H1 (cell line): ENCODE data around the gene PSKH1. TPM values are rescaled to one million over a fixed set of nuclear protein-coding genes. Genes with fewer than 3 reads are reported as not detected.

Source experiments
- CTCF ChIA-PET: fragments of 300-600 bp; sonication (Branson Sonifier 250); formaldehyde crosslinking; loops from one replicate; lab custom pipeline; 2021; ENCODE audit not compliant: partially characterized antibody; lab: Charles Lee
- POLR2A ChIA-PET: fragments of 300-600 bp; sonication (Branson Sonifier 250); formaldehyde crosslinking; loops from one replicate; lab custom pipeline; 2021; ENCODE audit warnings: inconsistent platforms; ENCODE audit not compliant: partially characterized antibody; lab: Charles Lee
- DNase-seq, 2 experiments: peaks; one replicate each; pipeline versions ENCODE4 v3.0.0 to v3.0.0-alpha.2; 2010 to 2022; ENCODE audit warnings: low spot score in 2 of 2, low read depth in 1 of 2, mixed read lengths in 1 of 2
- FAIRE-seq: peaks from 2 replicates; lab custom pipeline; 2011; peaks lifted over from hg19 to GRCh38; lab: Jason Lieb, UNC
- H2AFZ ChIP-seq: 2 replicates; pipeline ENCODE4 v1.8.1; 2012; ENCODE audit warnings: low read length, inconsistent platforms
- H2AK5ac ChIP-seq: 2 replicates; pipeline ENCODE4 v1.6.1; 2013; ENCODE audit warnings: low read depth, low read length
- H2BK120ac ChIP-seq: replicated peaks from 2 replicates; pipeline ENCODE3; 2013; ENCODE audit warnings: low read depth, low read length, inconsistent platforms
- H2BK12ac ChIP-seq: 2 replicates; pipeline ENCODE4 v1.6.1; 2013; ENCODE audit warnings: low read depth, low read length
- H2BK15ac ChIP-seq: 2 replicates; pipeline ENCODE4 v1.6.1; 2013; ENCODE audit warnings: low read length
- H2BK20ac ChIP-seq: 2 replicates; pipeline ENCODE4 v1.6.1; 2013; ENCODE audit warnings: low read length
- H2BK5ac ChIP-seq: 2 replicates; pipeline ENCODE4 v1.6.1; 2013; ENCODE audit warnings: low read depth, low read length
- H3K14ac ChIP-seq: 2 replicates; pipeline ENCODE4 v1.6.1; 2013; ENCODE audit warnings: inconsistent platforms; ENCODE audit not compliant: insufficient read length
- H3K18ac ChIP-seq: 2 replicates; pipeline ENCODE4 v1.6.1; 2013; ENCODE audit warnings: low read length; ENCODE audit errors: extremely low read depth
- H3K23ac ChIP-seq: 2 replicates; pipeline ENCODE4 v1.6.1; 2013; ENCODE audit warnings: inconsistent platforms; ENCODE audit not compliant: insufficient read length
- H3K23me2 ChIP-seq: 2 replicates; pipeline ENCODE4 v1.6.1; 2013; ENCODE audit warnings: low read depth, low read length
- H3K27ac ChIP-seq: 2 replicates; pipeline ENCODE4 v1.6.1; 2011; ENCODE audit warnings: low read depth, low read length, inconsistent platforms
- H3K27me3 ChIP-seq, 4 experiments: replicated peaks in 1 of 4; 1 replicate in 1 of 4; 2 replicates in 3 of 4; pipeline versions ENCODE4 v1.6.1 to v1.8.1; 2011 to 2013; ENCODE audit warnings: low read length in 3 of 4, mild to moderate bottlenecking in 3 of 4, inconsistent platforms in 2 of 4, mixed read lengths in 2 of 4, moderate library complexity in 1 of 4; ENCODE audit not compliant: control insufficient read depth in 3 of 4, insufficient read depth in 3 of 4; ENCODE audit errors: extremely low read depth in 1 of 4
- H3K36me3 ChIP-seq, 4 experiments: 2 replicates each; pipeline versions ENCODE4 v1.6.1 to v1.8.1; 2011 to 2013; ENCODE audit warnings: mild to moderate bottlenecking in 4 of 4, low read length in 3 of 4, moderate library complexity in 2 of 4, control low read depth in 1 of 4, inconsistent platforms in 1 of 4; ENCODE audit not compliant: insufficient read depth in 4 of 4, control insufficient read depth in 2 of 4
- H3K4ac ChIP-seq: replicated peaks from 2 replicates; pipeline ENCODE3; 2013; ENCODE audit warnings: low read length, low read depth, mixed read lengths, inconsistent platforms; ENCODE audit not compliant: insufficient read length
- H3K4me1 ChIP-seq, 4 experiments: replicated peaks in 1 of 4; 1 replicate in 1 of 4; 2 replicates in 3 of 4; pipeline versions ENCODE4 v1.6.1 to v1.8.1; 2011 to 2013; ENCODE audit warnings: low read length in 3 of 4, inconsistent platforms in 2 of 4, mixed read lengths in 1 of 4; ENCODE audit not compliant: insufficient read depth in 4 of 4, control insufficient read depth in 3 of 4
- H3K4me2 ChIP-seq, 2 experiments: 2 replicates each; pipeline versions ENCODE4 v1.6.1 to v1.8.1; 2011 to 2013; ENCODE audit warnings: low read depth in 2 of 2, low read length in 2 of 2, control low read depth in 1 of 2, inconsistent platforms in 1 of 2, mild to moderate bottlenecking in 1 of 2; ENCODE audit not compliant: insufficient read depth in 1 of 2
- H3K4me3 ChIP-seq, 4 experiments: fragments of 200-600, 300-600 bp in 1 of 4; sonication (generic), shearing (Covaris generic), sonication (Bioruptor Twin) in 1 of 4; 2 replicates each; pipeline versions ENCODE4 v1.5.1 to v1.8.1; 2011 to 2016; ENCODE audit warnings: low read length in 4 of 4, low read depth in 3 of 4, control low read depth in 2 of 4, inconsistent platforms in 2 of 4, mild to moderate bottlenecking in 2 of 4, mixed read lengths in 1 of 4, moderate library complexity in 1 of 4; ENCODE audit not compliant: insufficient read depth in 2 of 4; ENCODE audit errors: extremely low read depth in 1 of 4
- H3K56ac ChIP-seq: replicated peaks from 2 replicates; pipeline ENCODE3; 2013; ENCODE audit warnings: low read depth, mild to moderate bottlenecking, mixed read lengths, low read length, inconsistent platforms; ENCODE audit not compliant: insufficient read length
- H3K79me1 ChIP-seq: 2 replicates; pipeline ENCODE4 v1.6.1; 2013; ENCODE audit warnings: low read depth, low read length, control low read depth
- H3K79me2 ChIP-seq, 2 experiments: 2 replicates each; pipeline versions ENCODE4 v1.6.1 to v1.8.1; 2012 to 2013; ENCODE audit warnings: low read length in 2 of 2, mild to moderate bottlenecking in 2 of 2, inconsistent platforms in 1 of 2; ENCODE audit not compliant: insufficient read depth in 2 of 2, control insufficient read depth in 1 of 2
- H3K9ac ChIP-seq, 4 experiments: replicated peaks in 1 of 4; 1 replicate in 1 of 4; 2 replicates in 3 of 4; pipeline versions ENCODE4 v1.6.1 to v1.8.1; 2011 to 2013; ENCODE audit warnings: low read depth in 3 of 4, low read length in 3 of 4, control low read depth in 2 of 4, mild to moderate bottlenecking in 2 of 4, moderate library complexity in 2 of 4, inconsistent platforms in 1 of 4; ENCODE audit errors: extremely low read depth in 1 of 4
- H3K9me3 ChIP-seq, 2 experiments: 2 replicates each; pipeline versions ENCODE4 v1.6.1 to v1.8.1; 2012 to 2013; ENCODE audit warnings: mild to moderate bottlenecking in 2 of 2, moderate library complexity in 2 of 2, control low read depth in 1 of 2, inconsistent platforms in 1 of 2, low read depth in 1 of 2, low read length in 1 of 2, mixed read lengths in 1 of 2; ENCODE audit not compliant: insufficient read depth in 2 of 2
- H4K20me1 ChIP-seq, 2 experiments: replicated peaks in 1 of 2; 2 replicates each; pipeline versions ENCODE3 to v1.8.1; 2011 to 2013; ENCODE audit warnings: inconsistent platforms in 2 of 2, low read length in 2 of 2, mild to moderate bottlenecking in 1 of 2; ENCODE audit not compliant: insufficient read depth in 2 of 2, control insufficient read depth in 1 of 2
- H4K5ac ChIP-seq: 2 replicates; pipeline ENCODE4 v1.6.1; 2013; ENCODE audit warnings: low read length, low read depth, mixed read lengths, inconsistent platforms; ENCODE audit not compliant: insufficient read length
- H4K8ac ChIP-seq: 2 replicates; pipeline ENCODE4 v1.8.0; 2013; ENCODE audit warnings: mild to moderate bottlenecking, moderate library complexity, low read length, inconsistent platforms; ENCODE audit not compliant: insufficient read depth; ENCODE audit errors: extremely low read depth
- H4K91ac ChIP-seq: replicated peaks from 2 replicates; pipeline ENCODE3; 2013; ENCODE audit warnings: low read length, mixed read lengths, inconsistent platforms; ENCODE audit not compliant: insufficient read length
- JUN ChIP-seq: IDR thresholded peaks from 2 replicates; pipeline ENCODE4 v1.6.1; 2011; ENCODE audit warnings: low read depth, mild to moderate bottlenecking, improper control_type of control experiment, low read length
- POLR2AphosphoS5 ChIP-seq: IDR thresholded peaks from 2 replicates; pipeline ENCODE4 v1.6.1; 2011; ENCODE audit warnings: low read depth, low read length
- WGBS, 2 experiments: shearing (Covaris generic) in 1 of 2; methylation state at CpG; one replicate each; pipeline versions ENCODE4 v1.1.6 to v1.1.7; 2013 to 2015; ENCODE audit warnings: low lambda C conversion rate in 2 of 2, mixed read lengths in 2 of 2, inconsistent platforms in 1 of 2, low coverage in 1 of 2, missing lambda C conversion rate in 1 of 2; ENCODE audit not compliant: insufficient replicate concordance in 2 of 2, insufficient coverage in 1 of 2, insufficient read length in 1 of 2; ENCODE audit errors: extremely low coverage in 1 of 2, missing lambda C conversion rate in 1 of 2; 5-methylcytosine and 5-hydroxymethylcytosine counted together
- polyA plus RNA-seq, 7 experiments: library from polyadenylated mRNA; depleted of rRNA in 3 of 7; stranded (reverse) in 5 of 7; unstranded in 2 of 7; fragments of >200 nt in 5 of 7; fragments of 200-250 nt in 2 of 7; gene quantifications; 1 replicate in 5 of 7; 2 replicates in 1 of 7; 4 replicates in 1 of 7; pipeline versions ENCODE4 v1.2.1 to v1.2.3, GENCODE V29; 2011 to 2013; ENCODE audit warnings: missing spikeins in 2 of 7, mixed read lengths in 2 of 7
- total RNA-seq: library from RNA; stranded (reverse); fragmentation: NEBNext Ultra II Directional; extraction: Animal tissue kit (Norgen Biotek cat#: 25700); gene quantifications from 2 replicates; pipeline ENCODE4 v1.2.1, GENCODE V29; 2021

PSKH1 gene
- total and polyA plus RNA-seq, 2 of the 8 experiments (the other 6 are each of a cell fraction or from before 2014, with no cell fraction given) = 24.8 to 51.0 TPM

GRCh38 chr16:67940446-67941089, 47.5 kb downstream of the PSKH1 start:
- CTCF ChIA-PET = interaction anchor here (0.7 to 27.1 kb wide), 14 partner anchors 8 to 323 kb away, joined by 3 to 623 read pairs (median 8); partner anchors contain the start of genes CENPT, CTRL, EDC4 and NRN1L
- Histone ChIP-seq H3K23me2 (peaks cover 10% of the 10 kb centered on the region; the same call in 1 of the 2 replicates), H3K9me3 (no peaks in the 10 kb centered on the region), H3K4ac (no peak overlapping the region), H3K9ac (no peak overlapping the region), H2BK120ac (no peak overlapping the region), H2BK12ac (no peak overlapping the region), H3K4me1 (peaks cover 0 to 6% (median 2%) of the 10 kb centered on the region in 4 experiments; a peak in 5 of 7 replicates), H2BK5ac (no peak overlapping the region; the same call in 1 of the 2 replicates), H4K8ac (no peak overlapping the region), H3K56ac (no peak overlapping the region), H3K23ac (no peak overlapping the region), H2BK20ac (no peak overlapping the region), H3K4me2 (no peak overlapping the region), H4K20me1 (peaks cover 9 to 25% of the 10 kb centered on the region in 2 experiments), H4K5ac (no peak overlapping the region), H2BK15ac (no peak overlapping the region), H3K14ac (no peak overlapping the region), H3K79me2 (0 out of 4 replicates have a peak, but pooled peaks cover 0 to 3% of the 10 kb centered on the region in 2 experiments), H2AK5ac (no peak overlapping the region), H3K27me3 (no peaks in the 10 kb centered on the region), H4K91ac (no peak overlapping the region), H3K4me3 (no peak overlapping the region), H3K18ac (no peak overlapping the region), H3K79me1 (peaks cover 2% of the 10 kb centered on the region; the same call in 1 of the 2 replicates), H3K27ac (no peak overlapping the region), H3K36me3 (peaks cover 2 to 10% (median 6%) of the 10 kb centered on the region in 4 experiments; a peak in 6 of 8 replicates), H2AFZ (no peak overlapping the region)
- FAIRE-seq = no peak
- WGBS, 2 experiments = 97% methylated on average over 5 of the region's 5 CpGs; no CpG with 5 or more reads in 1 of the 2 experiments
- TF ChIP-seq POLR2AphosphoS5 = peak; percentile 1; the same call in 1 of the 2 replicates
- no peak for TF ChIP-seq JUN
- no peak for DNase-seq
- POLR2A ChIA-PET = interaction anchor here (0.6 to 6.8 kb wide), 9 partner anchors 11 to 268 kb away, joined by 3 to 31 read pairs (median 5); partner anchors contain the start of genes CTRL, DDX28, DUS2 and NRN1L
